Activated CD4-positive, alpha-beta T cell treated with anti-CD3 and anti-CD28 coated beads, Interleukin-2, amount 50 U/mL, for 48 hours (primary cell): ENCODE measurements around the gene TGM2.
"Not testable (repeated sequence)": the region's sequence is repeated elsewhere in the genome, so short reads cannot be mapped to it uniquely, and the experiment has no call there.

Experiments
- DNase-seq, 2 experiments: peaks; one replicate each; pipeline ENCODE4 v3.0.0-alpha.2; 2020

TGM2 gene

DNA sequence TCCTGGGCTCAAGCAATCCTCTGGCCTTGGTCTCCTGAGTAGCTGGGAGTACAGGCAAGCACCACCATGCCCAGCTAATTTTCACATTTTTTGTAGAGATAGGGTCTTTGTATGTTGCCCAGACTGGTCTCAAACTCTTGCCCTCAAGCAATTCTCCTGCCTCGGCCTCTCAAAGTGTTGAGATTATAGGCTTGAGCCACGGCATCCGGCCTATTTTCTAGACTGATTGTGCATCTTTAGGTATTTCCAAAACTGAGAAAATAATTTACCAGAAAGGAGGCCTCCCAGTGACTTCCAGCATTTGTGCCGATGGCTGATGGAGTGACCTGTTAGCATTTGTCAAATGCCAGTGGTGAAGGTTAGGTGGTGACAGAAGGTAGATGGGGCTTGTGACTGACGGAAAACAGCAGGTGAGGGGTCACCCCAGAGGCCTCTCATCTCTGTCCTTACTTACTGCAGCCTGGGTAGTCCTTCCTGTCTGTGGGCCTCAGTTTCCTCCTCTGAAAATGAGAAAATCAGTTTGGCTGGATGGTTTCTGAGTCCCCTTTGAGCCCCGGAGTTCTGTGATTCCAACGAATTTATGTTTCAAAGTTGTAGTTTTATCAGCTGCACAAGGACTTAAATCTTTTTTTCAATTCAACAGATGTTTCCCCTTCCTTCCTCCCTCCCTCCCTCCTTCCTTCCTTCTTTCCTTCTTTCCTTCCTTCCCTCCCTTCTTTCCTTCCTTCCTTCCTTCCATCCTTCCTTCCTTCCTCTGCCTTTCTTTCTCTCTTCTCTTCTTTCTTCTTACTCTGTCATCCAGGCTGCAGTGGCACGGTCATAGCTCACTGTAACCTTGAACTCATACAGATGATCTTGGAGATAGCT is 53.5 kb downstream of the TGM2 start:
- DNase-seq = no peak

DNA sequence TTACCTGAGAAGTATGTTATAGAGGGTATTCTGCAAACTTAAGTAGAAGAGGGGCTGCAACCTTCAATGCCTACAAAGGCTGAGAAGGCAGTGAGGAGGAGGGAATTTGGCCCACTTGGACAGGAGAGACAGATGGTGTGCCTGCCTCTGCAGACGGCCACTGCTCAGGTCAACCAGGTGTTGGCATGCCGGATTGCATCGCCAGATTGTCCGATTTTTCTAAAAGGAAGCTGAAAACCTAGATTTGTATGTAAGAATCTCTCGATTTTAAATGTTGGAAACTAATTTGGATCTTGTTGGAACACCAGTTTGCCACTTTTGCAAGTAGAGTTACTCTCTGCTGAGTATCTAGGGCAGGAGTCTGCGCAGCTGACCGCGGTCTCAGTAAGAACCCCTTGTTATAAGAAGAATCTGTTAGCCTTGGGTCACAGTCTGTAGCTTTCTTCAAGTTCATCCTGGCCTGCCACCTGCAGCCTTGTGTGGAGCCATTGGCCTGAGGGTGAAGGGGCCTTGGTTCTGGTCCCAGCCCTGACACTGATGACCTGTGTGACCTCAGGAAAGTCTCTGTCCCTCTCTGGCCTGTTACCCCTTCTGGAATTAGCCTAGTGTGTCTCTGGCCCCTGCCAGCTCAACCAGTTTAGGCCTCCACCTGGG is 54.4 kb downstream of the TGM2 start:
- no peak for DNase-seq

- DNase-seq = no peak
These were observed 55.2 kb downstream of the TGM2 start for GRCh38 chr20:38109591-38110524.

GRCh38 chr20:38108986-38109541 is 56.0 kb downstream of the TGM2 start:
- no peak for DNase-seq

DNA sequence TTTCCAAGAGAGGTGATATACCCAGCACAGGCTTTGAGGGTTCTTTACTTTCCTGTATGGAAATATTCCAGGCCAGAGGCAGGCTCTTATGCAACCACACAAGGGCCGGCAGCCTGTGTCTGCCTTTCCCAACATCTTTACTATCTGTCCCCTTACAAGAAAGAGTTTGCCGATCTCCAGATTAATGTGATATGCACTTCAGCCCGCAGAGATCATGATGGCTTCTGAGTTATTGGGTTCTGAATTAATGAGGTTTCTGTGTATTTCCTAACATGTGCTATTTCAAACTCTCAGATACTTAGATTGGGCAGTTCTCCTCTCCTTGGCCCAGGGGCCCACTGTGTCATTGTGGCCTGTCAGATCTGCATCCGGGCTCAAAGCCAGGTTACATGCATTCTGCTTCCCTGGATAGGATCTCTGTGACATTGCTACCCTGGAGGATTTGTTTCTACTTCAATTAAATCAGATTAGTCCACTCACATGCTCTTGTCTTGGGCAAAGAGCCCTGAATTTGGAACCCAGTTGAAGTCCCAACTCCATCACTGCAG is 56.6 kb downstream of the TGM2 start:
- DNase-seq = no peak

DNA sequence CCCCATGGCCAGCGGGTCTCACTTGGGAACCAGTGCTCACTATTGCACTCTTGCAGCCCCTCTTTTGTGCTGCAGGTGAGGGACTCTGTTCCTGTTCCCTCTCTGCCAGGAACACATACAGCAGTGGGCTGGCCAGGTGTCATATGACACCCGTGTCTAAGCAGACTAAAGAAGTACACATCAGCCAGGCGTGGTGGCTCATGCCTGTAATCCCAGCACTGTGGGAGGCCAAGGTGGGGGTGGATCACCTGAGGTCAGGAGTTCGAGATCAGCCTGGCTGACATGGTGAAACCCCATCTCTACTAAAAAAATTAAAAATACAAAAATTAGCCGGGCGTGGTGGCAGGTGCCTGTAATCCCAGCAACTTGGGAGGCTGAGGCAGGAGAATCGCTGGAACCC is 57.2 kb downstream of the TGM2 start:
- DNase-seq = not testable (repeated sequence)

DNA sequence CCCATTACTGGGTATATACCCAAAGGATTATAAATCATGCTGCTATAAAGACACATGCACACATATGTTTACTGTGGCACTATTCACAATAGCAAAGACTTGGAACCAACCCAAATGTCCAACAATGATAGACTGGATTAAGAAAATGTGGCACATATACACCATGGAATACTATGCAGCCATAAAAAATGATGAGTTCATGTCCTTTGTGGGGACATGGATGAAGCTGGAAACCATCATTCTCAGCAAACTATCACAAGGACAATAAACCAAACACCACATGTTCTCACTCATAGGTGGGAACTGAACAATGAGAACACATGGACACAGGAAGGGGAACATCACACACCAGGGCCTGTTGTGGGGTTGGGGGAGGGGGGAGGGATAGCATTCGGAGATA is 57.7 kb downstream of the TGM2 start:
- not testable (repeated sequence) for DNase-seq

DNA sequence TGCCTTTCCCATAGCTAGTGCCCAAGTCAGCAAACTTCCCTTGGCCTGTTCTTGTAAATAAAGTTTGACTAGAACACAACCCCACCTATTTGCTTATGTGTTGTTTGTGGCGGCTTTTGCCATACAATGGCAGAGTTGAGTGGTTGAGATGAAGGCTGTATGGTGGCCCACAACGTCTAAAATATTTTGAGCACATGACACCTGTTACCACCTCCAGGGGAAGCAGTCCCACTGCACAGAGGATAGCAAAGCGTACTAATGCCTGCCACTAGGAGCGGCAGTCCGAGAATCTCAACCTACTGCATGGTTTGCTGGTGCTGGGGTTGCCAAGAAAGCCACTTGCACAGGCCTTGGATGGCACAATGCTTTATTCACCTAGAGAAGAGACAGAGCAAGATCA is 58.6 kb downstream of the TGM2 start:
- DNase-seq = no peak

DNA sequence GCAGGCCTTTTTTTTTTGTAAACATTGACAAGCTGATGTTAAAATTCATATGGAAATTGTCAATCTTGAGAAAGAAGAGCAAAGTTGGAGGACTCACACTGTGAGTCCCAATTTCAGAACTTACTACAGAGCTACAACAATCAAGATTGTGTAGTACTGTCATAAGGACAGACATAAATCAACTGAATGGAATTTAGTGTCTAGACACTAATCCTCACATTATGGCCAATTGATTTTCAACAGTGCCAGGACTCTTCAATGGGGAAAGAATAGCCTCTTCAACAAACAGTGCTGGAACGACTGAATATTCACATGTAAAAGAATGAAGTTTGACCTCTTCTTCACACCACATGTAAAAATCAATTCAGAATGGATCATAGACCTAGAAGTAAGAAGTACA is 60.8 kb downstream of the TGM2 start:
- DNase-seq = no peak

GRCh38 chr20:38102206-38102605 is 62.9 kb downstream of the TGM2 start:
- not testable (repeated sequence) for DNase-seq

GRCh38 chr20:38098952-38099351 is 66.1 kb downstream of the TGM2 start:
- no peak for DNase-seq

GRCh38 chr20:38095017-38095686 is 69.9 kb downstream of the TGM2 start:
- DNase-seq = no peak

DNA sequence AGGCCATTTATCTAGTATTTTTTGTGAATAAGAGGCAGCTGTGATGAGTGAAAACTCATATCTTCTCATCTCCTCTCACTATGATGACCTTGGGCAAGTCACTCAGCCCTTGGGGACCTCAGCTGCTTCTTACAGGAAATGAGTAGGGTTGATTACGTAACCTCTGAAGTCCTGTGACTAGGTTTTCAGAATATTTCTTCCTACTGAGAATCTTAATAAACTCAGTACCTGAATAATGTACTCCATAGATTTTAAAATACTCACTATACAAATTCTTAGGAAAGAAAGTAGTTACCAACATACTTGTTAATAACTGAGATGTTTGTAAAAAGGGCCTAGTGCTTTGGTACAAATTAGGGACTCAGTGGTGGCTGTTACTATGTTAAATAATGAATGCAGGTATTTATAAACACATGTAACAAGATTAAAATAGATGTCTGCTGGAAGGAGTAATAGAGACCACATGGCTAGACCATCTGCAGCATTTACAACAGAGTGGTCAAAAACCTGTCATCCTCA is 70.6 kb downstream of the TGM2 start:
- peak; percentile 12 to 40 for DNase-seq

GRCh38 chr20:38093641-38094077 is 71.4 kb downstream of the TGM2 start:
- no peak for DNase-seq

DNA sequence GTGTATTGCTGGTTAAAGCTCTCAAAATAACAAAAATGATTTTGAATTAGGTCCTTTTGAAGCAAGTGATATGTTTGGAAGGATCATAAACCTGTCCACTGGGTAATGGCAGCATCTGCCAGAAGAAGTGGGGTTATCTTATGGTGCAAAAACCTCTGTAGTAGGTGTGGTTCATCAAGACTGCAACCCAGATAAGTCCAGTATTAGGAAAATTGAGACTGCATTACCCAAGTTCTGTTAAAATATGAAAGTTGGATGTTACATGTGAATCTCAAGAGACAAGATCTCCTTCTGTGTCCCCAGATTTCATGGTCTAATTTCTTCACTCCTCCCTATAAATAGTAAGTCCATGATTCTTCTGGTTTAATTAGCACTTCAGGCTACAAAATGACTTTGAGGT is 72.2 kb downstream of the TGM2 start:
- no peak for DNase-seq

GRCh38 chr20:38092260-38092857 is 72.7 kb downstream of the TGM2 start:
- no peak for DNase-seq

DNA sequence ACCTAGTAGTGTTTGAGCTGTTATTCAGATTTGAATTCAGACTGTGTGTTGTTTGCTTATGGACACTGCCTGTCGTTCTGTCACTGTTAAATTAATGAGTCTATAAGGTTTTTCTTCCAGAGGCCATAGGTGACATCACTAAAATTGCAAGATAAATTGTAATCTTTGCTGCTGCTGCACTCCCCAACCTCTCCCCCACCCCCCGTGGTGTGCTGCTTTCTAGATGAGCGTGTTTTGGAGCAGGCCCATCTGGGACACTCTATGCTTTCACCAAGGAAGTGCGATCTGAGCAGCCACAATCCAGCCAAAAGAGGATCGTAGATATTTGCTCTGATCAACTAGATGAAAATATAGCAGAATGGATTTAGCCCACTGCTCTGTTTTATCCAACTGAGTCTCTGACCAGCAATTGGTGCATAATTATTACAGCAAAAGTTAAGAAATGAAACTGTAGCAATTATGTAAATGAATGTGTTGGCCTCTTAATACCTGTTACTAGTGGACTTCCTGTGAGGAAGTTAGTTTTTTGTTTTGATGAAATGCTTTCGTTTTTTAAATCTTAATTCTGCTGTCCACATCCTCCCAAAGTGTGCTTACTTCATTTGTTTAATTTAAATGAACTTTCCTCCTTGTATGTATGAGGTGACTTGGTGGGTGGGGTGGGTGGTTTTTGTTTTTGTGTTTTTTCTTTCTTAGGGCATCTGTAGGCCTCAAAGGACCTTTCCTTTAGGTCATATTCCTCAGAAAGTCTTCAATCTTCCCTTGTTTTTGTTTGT is 73.4 kb downstream of the TGM2 start:
- DNase-seq = no peak

GRCh38 chr20:38090061-38090460 is 75.0 kb downstream of the TGM2 start:
- DNase-seq = no peak

- no peak for DNase-seq
These were observed 75.6 kb downstream of the TGM2 start for GRCh38 chr20:38089500-38089899.

GRCh38 chr20:38085026-38085425 is 80.0 kb downstream of the TGM2 start:
- DNase-seq = no peak
